Activated naive CD8-positive, alpha-beta T cell treated with anti-CD3 and anti-CD28 coated beads, Interleukin-2, amount 50 U/mL, for 24 hours (primary cell): ENCODE measurements around the gene PDIA5.

Experiments used
- ATAC-seq: fragments of 150-1000 bp; cut with Tn5 transposase; one replicate; pipeline ENCODE4 v1.10.0; 2021
- DNase-seq: peaks from one replicate; pipeline ENCODE4 v3.0.0; 2021
- H3K27ac Mint-ChIP-seq: one replicate; pipeline ENCODE4 v1.8.0; 2021; ENCODE audit warnings: mild to moderate bottlenecking, mixed read lengths
- H3K27me3 Mint-ChIP-seq: one replicate; pipeline ENCODE4 v1.8.0; 2021; ENCODE audit warnings: mixed read lengths
- H3K36me3 Mint-ChIP-seq: one replicate; pipeline ENCODE4 v1.8.0; 2021; ENCODE audit warnings: low read depth, mixed read lengths
- H3K4me1 Mint-ChIP-seq: one replicate; pipeline ENCODE4 v1.8.0; 2021; ENCODE audit warnings: mixed read lengths
- H3K4me3 Mint-ChIP-seq: one replicate; pipeline ENCODE4 v1.8.0; 2021; ENCODE audit warnings: mild to moderate bottlenecking, moderate library complexity, mixed read lengths
- H3K9me3 Mint-ChIP-seq: one replicate; pipeline ENCODE4 v1.8.0; 2021; ENCODE audit warnings: mixed read lengths

Gene PDIA5

DNA sequence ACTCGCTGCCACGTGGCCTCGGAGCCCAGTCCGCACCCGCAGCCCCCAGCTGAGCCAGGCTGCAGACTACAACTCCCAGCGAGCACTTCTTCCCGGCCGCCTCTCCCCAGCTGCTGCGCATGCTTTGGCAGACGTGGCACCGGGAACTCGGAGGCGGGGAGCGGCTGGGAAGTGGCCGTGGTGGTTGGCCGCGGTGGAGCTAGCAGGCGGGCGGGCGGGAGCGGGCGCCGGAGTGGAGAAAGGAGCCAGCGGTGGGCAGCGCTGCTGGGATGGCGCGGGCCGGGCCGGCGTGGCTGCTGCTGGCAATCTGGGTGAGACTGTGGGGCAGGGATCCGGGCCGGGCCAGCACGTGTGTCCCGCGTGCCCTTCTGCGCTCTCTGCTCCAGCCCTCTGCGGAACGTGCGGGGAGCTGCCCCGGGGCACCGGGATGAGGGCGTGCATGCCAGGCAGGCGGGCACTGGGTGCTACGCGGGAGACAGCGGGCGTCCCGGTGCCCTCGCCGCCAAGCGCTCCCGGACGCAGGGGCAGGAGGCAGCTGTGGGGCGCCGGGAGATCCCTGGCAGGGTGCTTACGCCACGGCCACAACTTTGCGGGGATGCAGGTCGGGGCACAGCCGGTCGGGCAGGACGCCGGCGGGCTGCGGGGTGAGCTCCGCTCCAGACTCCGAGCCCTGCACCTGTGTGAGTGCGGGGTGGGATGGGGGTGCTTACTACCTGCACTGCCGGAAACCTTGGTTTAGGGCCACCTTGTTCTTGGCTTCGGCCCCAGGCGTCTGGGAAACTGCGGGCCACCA, at the start of gene PDIA5:
PDIA5 (plus strand) TSS at position 130 of the 793 bp plus-strand sequence; CDS start at position 270, 140 bp downstream.
- H3K4me1 Mint-ChIP-seq: peaks cover 45% of the 10 kb centered on the region
- peak; percentile 85 for ATAC-seq
- peak; percentile 84 for DNase-seq
- peak within 1 kb of the TSS; percentile 67 for H3K27ac Mint-ChIP-seq
- H3K4me3 Mint-ChIP-seq: peak within 1 kb of the TSS; percentile 91
- H3K36me3 Mint-ChIP-seq: peaks cover 9% of the 10 kb centered on the region
- peaks cover 2% of the 10 kb centered on the region for H3K27me3 Mint-ChIP-seq
- no peaks in the 10 kb centered on the region for H3K9me3 Mint-ChIP-seq

DNA sequence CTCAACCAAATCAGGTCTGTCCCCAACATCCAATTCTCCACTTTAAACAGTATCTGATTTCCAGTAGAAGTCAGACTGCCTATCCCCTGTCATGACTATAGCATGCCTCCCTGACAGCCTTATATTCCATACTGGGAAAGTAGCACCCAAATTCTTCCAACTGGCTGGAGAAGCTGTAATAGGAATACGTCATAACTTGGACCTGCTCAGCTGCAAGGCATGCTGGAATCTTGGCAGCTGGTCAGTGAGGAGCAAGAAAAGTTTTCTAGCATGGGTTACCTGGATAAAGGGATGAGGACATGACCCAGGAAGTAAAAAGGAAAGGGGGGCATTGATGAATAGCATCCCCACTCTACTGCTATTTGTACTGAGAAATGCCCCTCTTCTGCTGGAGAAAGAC, 48.1 kb upstream of the PDIA5 start:
- no peak overlapping the region for H3K27ac Mint-ChIP-seq

GRCh38 chr3:123019161-123019560, 47.7 kb upstream of the PDIA5 start:
- H3K4me3 Mint-ChIP-seq: no peak overlapping the region
- no peak for ATAC-seq
- no peaks in the 10 kb centered on the region for H3K36me3 Mint-ChIP-seq
- no peaks in the 10 kb centered on the region for H3K4me1 Mint-ChIP-seq
- no peaks in the 10 kb centered on the region for H3K9me3 Mint-ChIP-seq
- H3K27me3 Mint-ChIP-seq: peaks cover 40% of the 10 kb centered on the region
- no peak overlapping the region for H3K27ac Mint-ChIP-seq
- no peak for DNase-seq

More for the DNA sequence above, 48.1 kb upstream of the PDIA5 start:
- Mint-ChIP-seq H3K4me1 (no peaks in the 10 kb centered on the region), H3K4me3 (no peak overlapping the region), H3K27me3 (peaks cover 35% of the 10 kb centered on the region), H3K9me3 (no peaks in the 10 kb centered on the region), H3K36me3 (no peaks in the 10 kb centered on the region)
- no peak for ATAC-seq
- no peak for DNase-seq

GRCh38 chr3:123019591-123019990, 47.2 kb upstream of the PDIA5 start:
- H3K27me3 Mint-ChIP-seq: peaks cover 44% of the 10 kb centered on the region
- no peak for ATAC-seq
- H3K9me3 Mint-ChIP-seq: no peaks in the 10 kb centered on the region

GRCh38 chr3:123020709-123021108, 46.1 kb upstream of the PDIA5 start:
- Mint-ChIP-seq H3K27ac (no peak overlapping the region), H3K27me3 (peaks cover 53% of the 10 kb centered on the region), H3K36me3 (no peaks in the 10 kb centered on the region), H3K4me1 (peaks cover under 1% of the 10 kb centered on the region), H3K4me3 (no peak overlapping the region), H3K9me3 (no peaks in the 10 kb centered on the region)
- ATAC-seq (no peak), DNase-seq (no peak)

More at GRCh38 chr3:123019591-123019990, 47.2 kb upstream of the PDIA5 start:
- H3K4me1 Mint-ChIP-seq: no peaks in the 10 kb centered on the region
- H3K27ac Mint-ChIP-seq: no peak overlapping the region
- H3K36me3 Mint-ChIP-seq: no peaks in the 10 kb centered on the region
- H3K4me3 Mint-ChIP-seq: no peak overlapping the region
- no peak for DNase-seq

DNA sequence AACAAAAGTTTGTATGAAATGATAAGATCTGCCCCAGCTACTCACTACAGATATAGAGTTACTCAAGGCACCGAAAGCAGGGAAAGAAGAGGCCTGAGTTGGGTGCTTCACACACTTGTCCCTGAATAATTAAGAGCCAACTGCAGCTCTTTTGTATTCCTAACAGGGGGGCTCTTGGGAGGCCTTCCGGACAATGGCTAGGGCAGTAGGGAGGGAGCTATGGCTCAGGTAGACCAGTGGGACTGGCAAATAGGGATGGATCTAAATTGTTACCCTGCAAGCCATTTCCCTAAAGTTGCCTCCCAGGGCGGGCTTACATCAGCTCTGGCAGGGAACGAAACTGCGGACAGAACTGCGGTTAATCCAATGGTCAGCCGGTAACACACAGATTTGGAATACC, 45.4 kb upstream of the PDIA5 start:
- Mint-ChIP-seq H3K27me3 (peaks cover 58% of the 10 kb centered on the region), H3K27ac (no peak overlapping the region), H3K36me3 (no peaks in the 10 kb centered on the region), H3K4me1 (peaks cover 5% of the 10 kb centered on the region), H3K4me3 (no peak overlapping the region), H3K9me3 (no peaks in the 10 kb centered on the region)
- ATAC-seq: no peak
- DNase-seq: no peak

- H3K9me3 Mint-ChIP-seq: no peaks in the 10 kb centered on the region
- no peak overlapping the region for H3K4me3 Mint-ChIP-seq
- H3K36me3 Mint-ChIP-seq: no peaks in the 10 kb centered on the region
- H3K27ac Mint-ChIP-seq: no peak overlapping the region
- H3K27me3 Mint-ChIP-seq: peaks cover 64% of the 10 kb centered on the region
- H3K4me1 Mint-ChIP-seq: peaks cover 10% of the 10 kb centered on the region
- ATAC-seq: no peak
- DNase-seq: no peak
Measured at GRCh38 chr3:123021996-123022510, 44.8 kb upstream of the PDIA5 start.

DNA sequence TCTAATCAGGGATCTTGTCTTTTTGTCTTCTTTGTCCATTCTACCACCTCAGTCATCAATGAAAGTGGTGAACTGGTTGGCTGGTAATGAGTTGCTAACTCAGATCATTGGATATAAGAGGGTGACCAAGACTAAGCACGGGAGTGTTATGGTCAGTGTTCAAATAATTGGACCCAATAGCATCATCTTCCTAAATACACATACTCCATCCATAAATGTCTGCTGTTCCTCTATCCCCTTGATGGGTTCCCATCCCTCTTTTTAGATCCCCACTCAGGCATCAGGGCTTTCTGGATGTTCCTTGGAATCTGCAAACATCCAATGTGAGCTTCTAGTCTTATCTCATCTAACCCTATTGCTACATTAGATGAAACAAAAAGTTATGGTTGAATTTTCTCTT, 42.8 kb upstream of the PDIA5 start:
- Mint-ChIP-seq H3K9me3 (no peaks in the 10 kb centered on the region), H3K27me3 (peaks cover 69% of the 10 kb centered on the region), H3K4me1 (peaks cover 16% of the 10 kb centered on the region), H3K4me3 (no peak overlapping the region), H3K27ac (no peak overlapping the region), H3K36me3 (no peaks in the 10 kb centered on the region)
- DNase-seq: no peak
- no peak for ATAC-seq

- H3K36me3 Mint-ChIP-seq: no peaks in the 10 kb centered on the region
- H3K27ac Mint-ChIP-seq: no peak overlapping the region
- H3K4me1 Mint-ChIP-seq: peaks cover 16% of the 10 kb centered on the region
- no peaks in the 10 kb centered on the region for H3K9me3 Mint-ChIP-seq
- peak overlapping the region; percentile 47 for H3K4me3 Mint-ChIP-seq
- DNase-seq (no peak), ATAC-seq (no peak)
- peaks cover 73% of the 10 kb centered on the region for H3K27me3 Mint-ChIP-seq
Measured at GRCh38 chr3:123025642-123026521, 40.9 kb upstream of the PDIA5 start.

DNA sequence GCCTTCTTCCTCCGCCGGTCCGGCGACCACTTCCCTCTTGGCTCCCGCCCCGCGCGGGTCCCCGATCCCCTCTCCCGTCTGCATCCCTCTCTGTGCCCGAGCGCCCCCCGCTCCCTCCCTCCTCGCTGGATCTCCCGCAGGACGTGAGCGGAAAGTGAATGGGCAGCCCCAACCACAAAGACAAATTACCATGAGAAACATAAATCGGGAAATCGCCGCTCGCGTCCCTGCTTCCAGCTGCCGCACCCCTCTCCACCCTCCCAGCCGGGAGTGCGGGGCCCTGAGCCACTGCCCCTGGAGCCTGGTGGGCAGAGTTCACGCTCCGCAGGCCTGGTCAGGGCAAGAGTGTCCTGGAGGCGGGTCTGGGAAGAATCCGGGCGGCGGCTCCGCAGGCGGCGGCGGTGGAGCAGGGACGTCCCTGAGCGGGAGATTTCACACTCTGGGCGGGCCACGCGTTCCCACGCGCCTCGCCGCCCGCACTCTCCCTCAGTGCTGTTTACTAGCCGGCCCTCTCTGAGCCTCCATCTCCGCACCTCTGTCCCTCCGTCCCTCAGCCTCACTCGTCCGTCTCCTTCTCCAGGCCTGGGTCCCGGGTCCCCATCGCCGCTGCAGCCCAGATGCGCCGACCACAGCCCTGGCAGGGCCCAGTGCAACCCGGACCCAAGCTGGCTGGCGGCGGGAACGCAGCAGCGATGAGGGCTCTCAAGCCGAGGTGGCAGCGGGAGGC, 40.1 kb upstream of the PDIA5 start:
- peaks cover 68% of the 10 kb centered on the region for H3K27me3 Mint-ChIP-seq

DNA sequence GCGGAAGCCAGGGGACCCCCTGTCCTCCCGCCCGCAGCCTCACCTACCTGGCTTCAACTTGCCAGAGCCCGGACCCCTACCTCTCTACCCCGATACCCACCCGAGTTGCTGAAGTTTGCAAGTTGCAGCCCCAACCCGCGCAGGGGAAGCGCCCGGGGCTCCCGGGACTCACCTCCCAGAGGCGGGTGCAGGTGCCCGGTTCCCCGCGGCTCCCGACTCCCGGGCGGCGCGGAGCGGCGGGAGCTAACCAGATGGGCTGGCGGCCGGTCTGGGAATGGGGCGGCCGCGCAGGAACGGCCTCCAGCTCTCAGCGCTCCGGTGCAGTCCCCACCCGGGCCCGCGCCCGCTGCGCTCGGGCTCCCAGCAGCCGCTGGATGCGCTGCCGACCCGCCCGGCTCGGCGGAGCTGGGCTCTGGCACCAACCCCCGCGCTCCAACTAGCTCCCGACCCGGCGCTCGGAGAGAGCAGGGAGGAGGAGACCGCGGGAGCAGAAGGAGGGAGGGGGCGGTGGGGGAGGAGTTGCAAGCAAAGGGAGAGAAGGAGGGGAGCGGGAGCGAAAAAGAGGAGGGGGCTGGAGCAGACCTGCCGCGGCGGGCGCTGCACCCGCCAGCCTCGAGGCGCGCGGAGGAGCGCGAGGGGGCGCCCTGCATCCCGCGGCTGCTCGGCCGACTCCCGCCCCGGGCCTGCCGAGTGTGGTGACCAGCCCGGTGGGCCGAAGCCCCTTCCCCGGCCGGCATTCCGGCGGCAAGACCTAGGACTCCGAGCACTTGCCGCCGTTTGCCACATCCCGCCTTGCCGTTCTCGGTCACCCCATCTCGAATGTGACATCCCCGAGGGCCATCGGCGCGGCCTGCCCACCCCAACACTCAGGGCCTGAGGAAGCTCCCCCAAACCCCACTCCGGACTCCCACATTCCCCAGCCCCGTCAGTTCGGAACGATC, 39.3 kb upstream of the PDIA5 start, which contains the start of gene SEMA5B:
SEMA5B (minus strand) TSS at position 472 of the 941 bp plus-strand sequence. CDS start 66,500 bp downstream, outside the sequence.
- H3K4me1 Mint-ChIP-seq: peaks cover 16% of the 10 kb centered on the region
- ATAC-seq: no peak
- H3K27me3 Mint-ChIP-seq: peaks cover 60% of the 10 kb centered on the region
- H3K4me3 Mint-ChIP-seq: peak within 1 kb of the TSS; percentile 68
- peak; percentile 20 for DNase-seq
- H3K9me3 Mint-ChIP-seq: no peaks in the 10 kb centered on the region
- H3K36me3 Mint-ChIP-seq: no peaks in the 10 kb centered on the region
- no peak within 1 kb of the TSS for H3K27ac Mint-ChIP-seq

More for the DNA sequence above, 40.1 kb upstream of the PDIA5 start:
- peaks cover 16% of the 10 kb centered on the region for H3K4me1 Mint-ChIP-seq
- ATAC-seq (peak; percentile 25), DNase-seq (peak; percentile 13)
- no peaks in the 10 kb centered on the region for H3K36me3 Mint-ChIP-seq
- H3K27ac Mint-ChIP-seq: no peak overlapping the region
- no peaks in the 10 kb centered on the region for H3K9me3 Mint-ChIP-seq
- H3K4me3 Mint-ChIP-seq: peak overlapping the region; percentile 60

DNA sequence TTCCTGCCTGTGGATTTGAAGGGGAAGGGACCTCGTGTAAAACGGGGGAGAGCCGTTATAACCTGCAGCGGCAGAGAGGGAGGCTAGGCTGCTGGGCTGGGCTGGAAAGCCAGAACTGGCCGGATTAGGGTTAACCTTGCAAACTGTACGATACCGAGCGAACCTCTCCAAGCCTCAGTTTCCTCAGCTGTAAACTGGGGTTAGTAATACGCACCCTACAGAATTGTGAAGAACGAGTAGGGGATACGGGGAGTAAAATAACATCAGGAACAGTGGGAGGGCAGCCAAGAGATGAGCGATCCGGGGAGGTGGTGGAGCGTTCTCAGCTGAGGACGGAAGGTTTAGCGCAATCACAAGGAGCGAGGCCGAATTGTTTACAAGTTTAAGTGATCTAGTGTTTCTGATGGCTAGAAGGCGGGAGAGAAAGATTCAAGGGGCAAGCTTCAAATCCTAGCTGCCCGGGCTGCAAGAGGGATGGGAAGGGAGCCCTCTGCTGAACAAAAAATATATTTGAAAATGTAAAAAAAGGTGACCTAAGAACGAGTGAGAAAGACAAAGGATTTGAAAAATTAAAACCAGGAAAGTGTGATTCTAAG, 38.5 kb upstream of the PDIA5 start:
- DNase-seq: peak; percentile 12
- Mint-ChIP-seq H3K9me3 (no peaks in the 10 kb centered on the region), H3K4me3 (peak overlapping the region; percentile 68), H3K27me3 (peaks cover 54% of the 10 kb centered on the region), H3K4me1 (peaks cover 16% of the 10 kb centered on the region), H3K27ac (no peak overlapping the region), H3K36me3 (no peaks in the 10 kb centered on the region)
- ATAC-seq: peak; percentile 30

DNA sequence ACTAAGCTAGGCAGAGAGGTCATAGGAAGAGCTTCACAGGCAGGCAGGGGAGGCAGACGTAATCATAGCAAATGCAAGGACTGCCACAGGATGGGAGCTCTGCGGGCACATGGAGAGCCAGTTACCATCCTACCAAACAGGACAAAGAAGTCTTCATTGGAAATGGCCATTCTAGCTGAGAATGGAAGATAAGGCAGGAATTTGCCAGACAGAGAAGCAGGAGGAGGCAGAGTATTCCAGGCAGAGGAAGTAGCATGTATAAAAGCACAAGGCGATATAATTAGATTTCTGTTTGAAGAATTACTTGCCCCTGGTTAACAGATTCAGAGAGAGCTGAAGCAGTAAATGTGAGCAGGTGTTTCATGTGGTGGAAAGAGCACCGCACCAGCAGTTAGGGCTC, 35.8 kb upstream of the PDIA5 start:
- no peaks in the 10 kb centered on the region for H3K36me3 Mint-ChIP-seq
- H3K4me3 Mint-ChIP-seq: no peak overlapping the region
- DNase-seq: no peak
- peaks cover 44% of the 10 kb centered on the region for H3K27me3 Mint-ChIP-seq
- H3K4me1 Mint-ChIP-seq: peaks cover 12% of the 10 kb centered on the region
- no peak overlapping the region for H3K27ac Mint-ChIP-seq
- H3K9me3 Mint-ChIP-seq: no peaks in the 10 kb centered on the region
- ATAC-seq: no peak
